HepG2 (cell line): Measurements from ENCODE around the gene WDR93. TPM values are rescaled to one million over a fixed set of nuclear protein-coding genes. Genes with fewer than 3 reads are reported as not detected.
A peak's percentile ranks its signal among the peaks of the same experiment; 100 is the strongest.

Experiments used
- EEA1 ChIP-seq: sonication (generic); formaldehyde crosslinking; IDR thresholded peaks from 2 replicates; pipeline ENCODE4 v1.5.1; 2020; ENCODE audit warnings: mild to moderate bottlenecking, missing genetic modification reagents, borderline replicate concordance
- ELF4 ChIP-seq: sonication (generic); formaldehyde crosslinking; IDR thresholded peaks from 2 replicates; pipeline ENCODE4 v1.5.0; 2020; ENCODE audit warnings: missing genetic modification reagents, mild to moderate bottlenecking, moderate library complexity, borderline replicate concordance
- MATR3 ChIP-seq: sonication (generic); formaldehyde crosslinking; IDR thresholded peaks from 2 replicates; pipeline ENCODE4 v1.4.0; 2020; ENCODE audit warnings: missing genetic modification reagents
- MBNL3 ChIP-seq: fragments of 250-450 bp; sonication (Bioruptor Pico); conservative IDR thresholded peaks from 2 replicates; pipeline ENCODE4 v1.8.0; 2022; ENCODE audit warnings: mild to moderate bottlenecking, inconsistent platforms
- MTF2 ChIP-seq: sonication (generic); formaldehyde crosslinking; IDR thresholded peaks from 2 replicates; pipeline ENCODE4 v1.5.0; 2020; ENCODE audit warnings: missing genetic modification reagents, borderline replicate concordance
- NFKB2 ChIP-seq: sonication (generic); formaldehyde crosslinking; IDR thresholded peaks from 2 replicates; pipeline ENCODE4 v1.4.0; 2020; ENCODE audit warnings: missing genetic modification reagents, borderline replicate concordance
- NR0B2 ChIP-seq: sonication (generic); formaldehyde crosslinking; IDR thresholded peaks from 2 replicates; pipeline ENCODE4 v1.4.0; 2020; ENCODE audit warnings: mild to moderate bottlenecking, missing genetic modification reagents
- PHF5A ChIP-seq: IDR thresholded peaks from one replicate; pipeline ENCODE4 v1.6.1; 2018; ENCODE audit warnings: low read depth, missing genetic modification reagents; ENCODE audit not compliant: unreplicated experiment
- PRPF4 ChIP-seq: fragments of 200-400 bp; formaldehyde crosslinking; IDR thresholded peaks from 2 replicates; pipeline ENCODE4 v1.6.1; 2016; ENCODE audit warnings: low read length, low read depth; ENCODE audit not compliant: poor library complexity, severe bottlenecking
- SMC3 ChIP-seq: IDR thresholded peaks from 2 replicates; pipeline ENCODE4 v1.6.1; 2011; ENCODE audit warnings: low read length, improper control_type of control experiment
- SMYD3 ChIP-seq: sonication (generic); formaldehyde crosslinking; IDR thresholded peaks from 2 replicates; pipeline ENCODE4 v1.8.1; 2023; ENCODE audit warnings: mild to moderate bottlenecking, missing genetic modification reagents
- SOX13 ChIP-seq, 3 experiments: fragments of 450-650 bp in 1 of 3; sonication (generic) in 1 of 3; formaldehyde crosslinking in 1 of 3; IDR thresholded peaks in 2 of 3; conservative IDR thresholded peaks in 1 of 3; 2 replicates each; pipeline versions ENCODE4 v1.5.0 to v1.6.1; 2016 to 2020; ENCODE audit warnings: antibody characterized with exemption in 1 of 3, mild to moderate bottlenecking in 1 of 3, missing compliant biosample characterization in 1 of 3, missing genetic modification reagents in 1 of 3, moderate library complexity in 1 of 3
- ZBTB46 ChIP-seq: sonication (generic); formaldehyde crosslinking; IDR thresholded peaks from 2 replicates; pipeline ENCODE4 v1.4.0; 2020; ENCODE audit warnings: mild to moderate bottlenecking, missing genetic modification reagents, borderline replicate concordance
- ZBTB49 ChIP-seq: sonication (generic); formaldehyde crosslinking; IDR thresholded peaks from 2 replicates; pipeline ENCODE4 v1.4.0; 2020; ENCODE audit warnings: missing genetic modification reagents, borderline replicate concordance
- ZNF451 ChIP-seq: sonication (generic); formaldehyde crosslinking; IDR thresholded peaks from 2 replicates; pipeline ENCODE4 v1.5.0; 2020; ENCODE audit warnings: mild to moderate bottlenecking, missing genetic modification reagents
- ZNF547 ChIP-seq: sonication (generic); formaldehyde crosslinking; IDR thresholded peaks from 2 replicates; pipeline ENCODE4 v1.5.1; 2020; ENCODE audit warnings: mild to moderate bottlenecking, missing genetic modification reagents
- ZNF616 ChIP-seq: sonication (generic); formaldehyde crosslinking; IDR thresholded peaks from 2 replicates; pipeline ENCODE4 v1.5.0; 2020; ENCODE audit warnings: low read depth, mild to moderate bottlenecking, missing genetic modification reagents
- ZNF639 ChIP-seq: conservative IDR thresholded peaks from 2 replicates; pipeline ENCODE4 v1.6.1; 2018; ENCODE audit warnings: missing genetic modification reagents
- ZNF777 ChIP-seq: sonication (generic); formaldehyde crosslinking; IDR thresholded peaks from 2 replicates; pipeline ENCODE4 v1.4.0; 2020; ENCODE audit warnings: missing genetic modification reagents
- ZNF780A ChIP-seq: sonication (generic); formaldehyde crosslinking; IDR thresholded peaks from 2 replicates; pipeline ENCODE4 v1.8.0; 2022; ENCODE audit warnings: mild to moderate bottlenecking, missing genetic modification reagents, moderate library complexity
- ZSCAN20 ChIP-seq: sonication (generic); formaldehyde crosslinking; IDR thresholded peaks from 2 replicates; pipeline ENCODE4 v1.4.0; 2020; ENCODE audit warnings: missing genetic modification reagents, mild to moderate bottlenecking, borderline replicate concordance
- ZSCAN30 ChIP-seq: sonication (generic); formaldehyde crosslinking; IDR thresholded peaks from 2 replicates; pipeline ENCODE4 v1.5.0; 2020; ENCODE audit warnings: mild to moderate bottlenecking, missing genetic modification reagents
- polyA plus RNA-seq, 8 experiments: library from polyadenylated mRNA; depleted of rRNA in 3 of 8; stranded (reverse) in 7 of 8; unstranded in 1 of 8; fragments of >200 nt; fragmentation: Illumina TruSeq in 4 of 8; extraction: Trizol in 4 of 8; gene quantifications; 2 replicates each; pipeline versions ENCODE4 v1.2.1 to v1.2.3, GENCODE V29; 2011 to 2016; ENCODE audit warnings: low read depth in 4 of 8, missing spikeins in 1 of 8, mixed read lengths in 1 of 8; ENCODE audit not compliant: insufficient read depth in 1 of 8
- total RNA-seq, 5 experiments: library from RNA; depleted of rRNA; stranded (reverse); fragments of >200 nt; fragmentation: Illumina TruSeq; extraction: Trizol; gene quantifications; 2 replicates each; pipeline ENCODE4 v1.2.3, GENCODE V29; 2016; ENCODE audit warnings: low read depth in 1 of 5

The WDR93 gene
- total and polyA plus RNA-seq, 2 of the 13 experiments (the other 11 are each of a cell fraction or from before 2014, with no cell fraction given), result 0.07 TPM; not detected in 1

GRCh38 chr15:89690276-89691218 lies at the start of gene WDR93, which contains the start of gene PEX11A (continued):
- no peak for TF ChIP-seq ZBTB46
- TF ChIP-seq ZSCAN30 (CRISPR knock-in tag), result no peak
- no peak for TF ChIP-seq ZBTB49 (CRISPR knock-in tag)
- peak; percentile 63; the same call in 1 of the 2 replicates for TF ChIP-seq ELF4 (CRISPR knock-in tag)
- no peak for TF ChIP-seq SMC3
- peak; percentile 85; the same call in 1 of the 2 replicates for TF ChIP-seq EEA1 (CRISPR knock-in tag)
- no peak for TF ChIP-seq ZNF616
- TF ChIP-seq MATR3 (CRISPR knock-in tag), result no peak
- TF ChIP-seq SOX13 (IDR thresholded peaks at IDR 0.05), result no peak
- no peak for TF ChIP-seq SOX13 (CRISPR knock-in tag; conservative IDR thresholded peaks at IDR 0.05 in 1 of 2, IDR thresholded peaks at IDR 0.05 in 1 of 2)
- peak; percentile 97 for TF ChIP-seq ZNF777 (CRISPR knock-in tag)
- TF ChIP-seq NR0B2 (CRISPR knock-in tag), result peak; percentile 33; the same call in 1 of the 2 replicates
- no peak; the same call in 1 of the 2 replicates for TF ChIP-seq ZNF547
- TF ChIP-seq PHF5A (CRISPR knock-in tag), result no peak
- TF ChIP-seq MTF2 (CRISPR knock-in tag), result no peak
- no peak for TF ChIP-seq PRPF4
- TF ChIP-seq ZNF639 (CRISPR knock-in tag), result peak; percentile 63; the same call in 1 of the 2 replicates
- no peak for TF ChIP-seq ZSCAN20 (CRISPR knock-in tag)
- TF ChIP-seq ZNF780A, result no peak
- TF ChIP-seq NFKB2, result peak; percentile 73; the same call in 1 of the 2 replicates
- TF ChIP-seq MBNL3 (CRISPR knock-in tag), result no peak
- no peak for TF ChIP-seq ZNF451 (CRISPR knock-in tag)
- TF ChIP-seq SMYD3 (CRISPR knock-in tag), result no peak
